Skeletal muscle satellite cell (primary cell): ENCODE results near the gene GYPA.
"Not testable (repeated sequence)": the region's sequence is repeated elsewhere in the genome, so short reads cannot be mapped to it uniquely, and the experiment has no call there.

Source experiments
- H3K27me3 ChIP-seq: 2 replicates; pipeline ENCODE4 v1.7.0; 2013; ENCODE audit warnings: low read length; ENCODE audit not compliant: control insufficient read depth, insufficient read depth
- H3K36me3 ChIP-seq: 2 replicates; pipeline ENCODE4 v1.7.0; 2013; ENCODE audit warnings: mild to moderate bottlenecking, control low read depth, low read length; ENCODE audit not compliant: insufficient read depth
- H3K4me1 ChIP-seq: 2 replicates; pipeline ENCODE4 v1.7.0; 2013; ENCODE audit warnings: low read length; ENCODE audit not compliant: control insufficient read depth, insufficient read depth
- H3K4me2 ChIP-seq: 2 replicates; pipeline ENCODE4 v1.7.0; 2013; ENCODE audit warnings: mild to moderate bottlenecking, low read length
- H3K4me3 ChIP-seq: 2 replicates; pipeline ENCODE4 v1.7.0; 2013; ENCODE audit warnings: low read length
- H3K9ac ChIP-seq: 2 replicates; pipeline ENCODE4 v1.7.0; 2013; ENCODE audit warnings: mild to moderate bottlenecking, low read depth, low read length, moderate library complexity
- H3K9me3 ChIP-seq: replicated peaks from 2 replicates; pipeline ENCODE4 v1.7.0; 2013; ENCODE audit warnings: mild to moderate bottlenecking, control low read depth, low read length

The GYPA gene

GRCh38 chr4:144123982-144124635, 16.4 kb downstream of the GYPA start:
- not testable (repeated sequence) for H3K4me2 ChIP-seq, H3K9ac ChIP-seq, H3K4me3 ChIP-seq, H3K36me3 ChIP-seq, H3K27me3 ChIP-seq, H3K9me3 ChIP-seq, H3K4me1 ChIP-seq

GRCh38 chr4:144123269-144123668, 17.2 kb downstream of the GYPA start:
- not testable (repeated sequence) for H3K36me3 ChIP-seq, H3K9me3 ChIP-seq, H3K4me1 ChIP-seq, H3K4me2 ChIP-seq, H3K27me3 ChIP-seq, H3K9ac ChIP-seq, H3K4me3 ChIP-seq

GRCh38 chr4:144119752-144120151, 20.8 kb downstream of the GYPA start:
- H3K4me2 ChIP-seq, result not testable (repeated sequence)

GRCh38 chr4:144115519-144115918, 25.0 kb downstream of the GYPA start:
- H3K27me3 ChIP-seq, result peaks cover 21% of the 10 kb centered on the region
- H3K4me2 ChIP-seq, result no peak overlapping the region
- H3K4me3 ChIP-seq, result no peak overlapping the region
- no peaks in the 10 kb centered on the region for H3K4me1 ChIP-seq
- no peaks in the 10 kb centered on the region for H3K9me3 ChIP-seq
- H3K36me3 ChIP-seq, result no peaks in the 10 kb centered on the region
- no peak overlapping the region for H3K9ac ChIP-seq

More at GRCh38 chr4:144119752-144120151, 20.8 kb downstream of the GYPA start:
- not testable (repeated sequence) for H3K9me3 ChIP-seq, H3K9ac ChIP-seq, H3K4me1 ChIP-seq, H3K4me3 ChIP-seq, H3K36me3 ChIP-seq, H3K27me3 ChIP-seq

GRCh38 chr4:144113546-144113945, 27.0 kb downstream of the GYPA start:
- Histone ChIP-seq H3K4me3 (no peak overlapping the region), H3K9me3 (no peaks in the 10 kb centered on the region)

GRCh38 chr4:144104509-144105130, 35.9 kb downstream of the GYPA start:
- Histone ChIP-seq H3K9me3 (no peaks in the 10 kb centered on the region), H3K27me3 (no peaks in the 10 kb centered on the region)

More at GRCh38 chr4:144113546-144113945, 27.0 kb downstream of the GYPA start:
- H3K36me3 ChIP-seq, result no peaks in the 10 kb centered on the region
- H3K9ac ChIP-seq, result no peak overlapping the region
- peaks cover 21% of the 10 kb centered on the region for H3K27me3 ChIP-seq
- no peak overlapping the region for H3K4me2 ChIP-seq
- H3K4me1 ChIP-seq, result no peaks in the 10 kb centered on the region

DNA sequence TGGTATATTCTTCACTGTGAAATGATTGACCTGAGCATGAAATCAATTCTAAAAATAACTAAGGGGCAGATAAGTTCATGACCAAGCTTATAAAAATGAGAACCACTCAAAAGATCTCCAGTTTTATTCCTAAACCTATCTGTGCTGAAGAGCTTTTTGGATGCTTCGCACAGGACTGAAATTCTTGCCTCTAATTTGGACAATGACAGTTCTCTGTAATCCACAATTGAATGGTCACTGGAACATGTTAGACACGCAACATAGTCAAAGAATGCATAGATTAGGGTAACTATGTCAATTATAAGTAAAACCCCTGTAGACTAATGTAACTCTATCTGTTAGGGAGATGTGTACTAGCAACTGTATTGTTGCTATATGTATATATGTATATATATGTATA, 42.7 kb downstream of the GYPA start:
- H3K27me3 ChIP-seq, H3K4me3 ChIP-seq, H3K4me1 ChIP-seq, H3K4me2 ChIP-seq, H3K9ac ChIP-seq, H3K9me3 ChIP-seq, H3K36me3 ChIP-seq: not testable (repeated sequence)

More at GRCh38 chr4:144104509-144105130, 35.9 kb downstream of the GYPA start:
- Histone ChIP-seq H3K4me3 (no peak overlapping the region), H3K36me3 (no peaks in the 10 kb centered on the region), H3K9ac (no peak overlapping the region), H3K4me1 (no peaks in the 10 kb centered on the region), H3K4me2 (no peak overlapping the region)

DNA sequence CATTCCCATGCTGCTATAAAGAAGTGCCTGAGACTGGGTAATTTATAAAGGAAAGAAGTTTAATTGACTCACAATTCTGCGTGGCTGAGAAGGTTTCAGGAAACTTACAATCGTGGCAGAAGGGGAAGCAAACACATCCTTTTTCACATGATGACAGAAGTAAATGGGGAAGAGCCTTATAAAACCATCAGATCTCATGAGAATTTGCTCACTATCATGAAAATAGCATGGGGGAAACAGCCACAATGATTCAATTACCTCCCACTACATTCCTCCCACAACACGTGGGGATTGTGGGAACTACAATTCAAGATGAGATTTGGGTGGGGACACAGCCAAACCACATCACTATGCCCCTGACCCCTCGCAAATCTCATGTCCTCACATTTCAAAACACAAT, 46.5 kb downstream of the GYPA start:
- not testable (repeated sequence) for H3K27me3 ChIP-seq, H3K4me2 ChIP-seq, H3K4me1 ChIP-seq, H3K36me3 ChIP-seq, H3K9ac ChIP-seq, H3K9me3 ChIP-seq, H3K4me3 ChIP-seq

DNA sequence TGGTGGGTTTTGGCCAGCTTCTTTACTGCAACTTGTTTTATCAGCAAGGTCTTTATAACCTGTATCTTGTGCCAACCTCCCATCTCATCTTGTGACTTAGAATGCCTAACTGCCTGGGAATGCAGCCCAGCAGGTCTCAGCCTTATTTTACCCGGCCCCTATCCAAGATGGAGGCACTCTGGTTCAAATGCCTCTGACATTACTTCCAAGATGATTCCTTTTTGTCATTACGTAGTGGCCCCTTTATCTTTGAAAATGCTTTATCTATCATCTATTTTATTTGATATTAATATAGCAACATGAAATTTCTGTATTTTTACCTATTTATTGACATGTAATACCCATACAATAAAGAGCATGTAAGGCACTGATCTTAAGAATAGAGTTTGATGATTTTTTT, 49.3 kb downstream of the GYPA start:
- H3K4me2 ChIP-seq, H3K4me1 ChIP-seq, H3K27me3 ChIP-seq, H3K9ac ChIP-seq, H3K9me3 ChIP-seq, H3K4me3 ChIP-seq, H3K36me3 ChIP-seq: not testable (repeated sequence)

DNA sequence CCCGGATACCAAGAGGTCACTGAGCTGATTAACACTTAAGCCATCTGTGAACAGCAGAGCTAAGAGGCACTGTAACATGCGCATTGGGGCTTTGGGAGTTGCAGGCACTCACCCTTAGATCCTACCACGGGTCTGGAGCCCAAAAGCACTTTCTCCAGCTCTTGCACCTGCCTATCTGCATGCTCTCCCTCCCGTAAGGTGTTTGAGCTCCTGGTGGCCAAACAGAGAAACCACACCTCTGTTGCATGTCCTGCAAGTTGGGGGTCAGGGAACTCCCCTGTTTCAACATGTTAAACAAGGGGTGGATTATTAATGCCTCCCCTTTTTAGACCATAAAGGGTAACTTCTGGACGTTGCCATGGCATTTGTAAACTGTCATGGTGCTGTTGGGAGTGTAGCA, 49.8 kb downstream of the GYPA start:
- H3K4me2 ChIP-seq, result no peak overlapping the region
- H3K27me3 ChIP-seq, result no peaks in the 10 kb centered on the region
- H3K4me3 ChIP-seq, result no peak overlapping the region
- H3K36me3 ChIP-seq, result no peaks in the 10 kb centered on the region
- H3K4me1 ChIP-seq, result no peaks in the 10 kb centered on the region
- H3K9ac ChIP-seq, result no peak overlapping the region
- H3K9me3 ChIP-seq, result no peaks in the 10 kb centered on the region

GRCh38 chr4:144082053-144082452, 58.5 kb downstream of the GYPA start:
- H3K36me3 ChIP-seq, H3K4me1 ChIP-seq, H3K9me3 ChIP-seq, H3K4me3 ChIP-seq, H3K27me3 ChIP-seq, H3K4me2 ChIP-seq, H3K9ac ChIP-seq: not testable (repeated sequence)

DNA sequence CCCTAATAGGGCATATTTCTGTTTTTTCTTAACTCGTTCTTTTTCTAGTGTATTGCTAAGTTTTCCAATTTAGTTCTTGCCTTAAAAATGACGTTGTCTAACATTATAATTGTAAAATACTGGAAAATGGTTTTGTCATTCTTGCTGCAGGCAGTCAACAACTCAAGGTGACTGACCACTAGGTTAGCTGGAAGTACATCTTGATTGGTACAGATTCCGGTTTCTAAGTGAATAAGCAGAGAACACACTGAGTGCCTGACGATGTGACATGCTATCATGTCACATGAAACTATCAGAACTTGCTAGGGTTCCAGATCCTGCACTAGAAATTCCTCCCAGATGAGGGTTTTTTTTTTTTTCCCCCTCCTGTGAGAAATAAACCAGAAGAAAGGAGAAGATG, 60.4 kb downstream of the GYPA start:
- not testable (repeated sequence) for H3K4me1 ChIP-seq, H3K27me3 ChIP-seq, H3K9ac ChIP-seq, H3K4me2 ChIP-seq, H3K36me3 ChIP-seq, H3K4me3 ChIP-seq, H3K9me3 ChIP-seq
